HFFc6 (cell line): ENCODE results near the gene KRT3. TPM values are rescaled to one million over a fixed set of nuclear protein-coding genes. Genes with fewer than 3 reads are reported as not detected.

Source experiments
- DNase-seq: peaks from one replicate; pipeline ENCODE4 v3.0.0-alpha.2; 2018
- H3K27ac Mint-ChIP-seq: 2 replicates; pipeline ENCODE4 v1.8.0; 2020; ENCODE audit warnings: mild to moderate bottlenecking, mixed read lengths
- H3K27me3 Mint-ChIP-seq: 2 replicates; pipeline ENCODE4 v1.8.0; 2021; ENCODE audit warnings: mild to moderate bottlenecking, moderate library complexity, mixed read lengths; ENCODE audit not compliant: insufficient read depth
- H3K36me3 Mint-ChIP-seq: 2 replicates; pipeline ENCODE4 v1.8.0; 2021; ENCODE audit warnings: low read depth, mixed read lengths
- H3K4me1 Mint-ChIP-seq: 2 replicates; pipeline ENCODE4 v1.8.0; 2020; ENCODE audit warnings: low read depth, mixed read lengths
- H3K4me3 Mint-ChIP-seq: 2 replicates; pipeline ENCODE4 v1.8.0; 2020; ENCODE audit warnings: mild to moderate bottlenecking, moderate library complexity, mixed read lengths
- H3K9me3 Mint-ChIP-seq: 2 replicates; pipeline ENCODE4 v1.8.0; 2020; ENCODE audit warnings: mild to moderate bottlenecking, mixed read lengths
- CTCF ChIP-seq: fragments of 200-600 bp; sonication (generic); IDR thresholded peaks from 2 replicates; pipeline ENCODE4 v1.5.0; 2021; ENCODE audit warnings: antibody characterized with exemption, mild to moderate bottlenecking
- total RNA-seq, 6 experiments: library from RNA; stranded (reverse); fragmentation: NEBNext Ultra II Directional; extraction: Animal tissue kit (Norgen Biotek cat#: 25700); gene quantifications; 2 replicates in 1 of 6; 3 replicates in 5 of 6; pipeline ENCODE4 v1.2.3, GENCODE V29; 2021

The KRT3 gene
- total RNA-seq, 6 experiments from 2014 or later, result not detected

- Mint-ChIP-seq H3K27me3 (peaks cover 49% of the 10 kb centered on the region), H3K27ac (no peak overlapping the region), H3K4me1 (no peaks in the 10 kb centered on the region)
Observed at GRCh38 chr12:52787324-52788191, 8.4 kb downstream of the KRT3 start.

GRCh38 chr12:52784909-52785308 is 11.0 kb downstream of the KRT3 start:
- H3K27me3 Mint-ChIP-seq, result peaks cover 53% of the 10 kb centered on the region
- no peaks in the 10 kb centered on the region for H3K4me1 Mint-ChIP-seq
- H3K27ac Mint-ChIP-seq, result no peak overlapping the region
- H3K36me3 Mint-ChIP-seq, result no peaks in the 10 kb centered on the region; the same call in 1 of the 2 replicates
- TF ChIP-seq CTCF, result no peak
- no peak overlapping the region for H3K4me3 Mint-ChIP-seq
- H3K9me3 Mint-ChIP-seq, result no peaks in the 10 kb centered on the region
- no peak for DNase-seq

More at GRCh38 chr12:52787324-52788191, 8.4 kb downstream of the KRT3 start:
- no peak for DNase-seq
- no peaks in the 10 kb centered on the region for H3K9me3 Mint-ChIP-seq
- no peaks in the 10 kb centered on the region; the same call in 1 of the 2 replicates for H3K36me3 Mint-ChIP-seq
- no peak overlapping the region for H3K4me3 Mint-ChIP-seq
- TF ChIP-seq CTCF, result no peak

GRCh38 chr12:52783563-52784316 is 12.2 kb downstream of the KRT3 start:
- Mint-ChIP-seq H3K4me1 (no peaks in the 10 kb centered on the region), H3K4me3 (no peak overlapping the region), H3K27me3 (peaks cover 44% of the 10 kb centered on the region), H3K36me3 (no peaks in the 10 kb centered on the region; the same call in 1 of the 2 replicates), H3K27ac (no peak overlapping the region), H3K9me3 (no peaks in the 10 kb centered on the region)
- no peak for DNase-seq
- TF ChIP-seq CTCF, result no peak

- peaks cover 43% of the 10 kb centered on the region for H3K27me3 Mint-ChIP-seq
- no peaks in the 10 kb centered on the region for H3K4me1 Mint-ChIP-seq
- no peaks in the 10 kb centered on the region; the same call in 1 of the 2 replicates for H3K36me3 Mint-ChIP-seq
- no peak overlapping the region for H3K4me3 Mint-ChIP-seq
- DNase-seq, result no peak
- H3K9me3 Mint-ChIP-seq, result no peaks in the 10 kb centered on the region
- no peak overlapping the region for H3K27ac Mint-ChIP-seq
- no peak for TF ChIP-seq CTCF
Observed at GRCh38 chr12:52782502-52782901, 13.4 kb downstream of the KRT3 start.

- Mint-ChIP-seq H3K9me3 (no peaks in the 10 kb centered on the region), H3K27ac (no peak overlapping the region), H3K4me1 (no peaks in the 10 kb centered on the region), H3K27me3 (peaks cover 47% of the 10 kb centered on the region), H3K4me3 (no peak overlapping the region), H3K36me3 (no peaks in the 10 kb centered on the region; the same call in 1 of the 2 replicates)
- TF ChIP-seq CTCF, result no peak
- no peak for DNase-seq
Observed at GRCh38 chr12:52781399-52782082, 14.4 kb downstream of the KRT3 start.
